Liver (tissue), 3 donors: ENCODE measurements around the gene PIP4K2A.

Experiments used
- EGR1 ChIP-seq, 2 donors: IDR thresholded peaks; 2 replicates each; pipeline ENCODE4 v1.6.1; 2016 to 2018; ENCODE audit warnings: antibody characterized with exemption in 2 of 2, low read depth in 2 of 2
- FOXA1 ChIP-seq: IDR thresholded peaks from 2 replicates; pipeline ENCODE4 v1.6.1; 2016; ENCODE audit warnings: antibody characterized with exemption
- GABPA ChIP-seq, 2 donors: IDR thresholded peaks in 1 of 2; conservative IDR thresholded peaks in 1 of 2; 2 replicates each; pipeline ENCODE4 v1.6.1; 2016; ENCODE audit warnings: antibody characterized with exemption in 2 of 2, mild to moderate bottlenecking in 1 of 2, moderate library complexity in 1 of 2
- JUND ChIP-seq, 2 donors: IDR thresholded peaks; 2 replicates each; pipeline ENCODE4 v1.6.1; 2016; ENCODE audit warnings: antibody characterized with exemption in 2 of 2
- SP1 ChIP-seq: IDR thresholded peaks from 2 replicates; pipeline ENCODE4 v1.6.1; 2018; ENCODE audit warnings: antibody characterized with exemption, mild to moderate bottlenecking
- TF ChIP-seq, protein P1 (sequence below): fragments of 150-350 bp; IDR thresholded peaks from 2 replicates; pipeline ENCODE4 v1.5.1; 2017; ENCODE audit warnings: improper control_type of control experiment, low read depth, low read length; ENCODE audit not compliant: missing input control
- TF ChIP-seq, protein P2 (sequence below): IDR thresholded peaks from 2 replicates; pipeline ENCODE4 v1.6.1; 2016; ENCODE audit warnings: antibody characterized with exemption, mild to moderate bottlenecking
- TF ChIP-seq, protein P3 (sequence below): IDR thresholded peaks from 2 replicates; pipeline ENCODE4 v1.6.1; 2016; ENCODE audit warnings: antibody characterized with exemption
- TF ChIP-seq, protein P4 (sequence below): IDR thresholded peaks from 2 replicates; pipeline ENCODE4 v1.6.1; 2016; ENCODE audit warnings: antibody characterized with exemption
- donor health status: healthy.
- donor health status: healthy.

DNA sequence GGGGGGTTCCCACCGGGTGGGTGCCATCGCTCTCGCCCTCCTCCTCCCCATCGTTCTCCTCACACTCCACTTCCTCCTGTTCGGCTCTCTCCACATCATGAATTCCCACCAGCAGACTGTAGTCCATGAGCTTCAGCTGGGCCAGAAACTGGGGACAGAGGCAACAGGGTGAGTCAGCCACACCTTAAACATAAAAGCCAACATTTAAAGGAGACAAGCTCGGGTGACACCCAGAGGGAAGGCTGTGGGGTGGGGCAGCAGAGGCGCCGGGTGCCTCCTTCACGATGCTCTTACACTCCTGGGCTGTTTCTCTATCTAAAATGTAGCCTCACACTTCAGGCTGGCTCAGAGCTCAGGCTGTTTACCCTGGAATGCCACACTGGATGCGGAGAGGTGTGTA, 172.5 kb downstream of the PIP4K2A start:
- TF ChIP-seq, protein P1, sequence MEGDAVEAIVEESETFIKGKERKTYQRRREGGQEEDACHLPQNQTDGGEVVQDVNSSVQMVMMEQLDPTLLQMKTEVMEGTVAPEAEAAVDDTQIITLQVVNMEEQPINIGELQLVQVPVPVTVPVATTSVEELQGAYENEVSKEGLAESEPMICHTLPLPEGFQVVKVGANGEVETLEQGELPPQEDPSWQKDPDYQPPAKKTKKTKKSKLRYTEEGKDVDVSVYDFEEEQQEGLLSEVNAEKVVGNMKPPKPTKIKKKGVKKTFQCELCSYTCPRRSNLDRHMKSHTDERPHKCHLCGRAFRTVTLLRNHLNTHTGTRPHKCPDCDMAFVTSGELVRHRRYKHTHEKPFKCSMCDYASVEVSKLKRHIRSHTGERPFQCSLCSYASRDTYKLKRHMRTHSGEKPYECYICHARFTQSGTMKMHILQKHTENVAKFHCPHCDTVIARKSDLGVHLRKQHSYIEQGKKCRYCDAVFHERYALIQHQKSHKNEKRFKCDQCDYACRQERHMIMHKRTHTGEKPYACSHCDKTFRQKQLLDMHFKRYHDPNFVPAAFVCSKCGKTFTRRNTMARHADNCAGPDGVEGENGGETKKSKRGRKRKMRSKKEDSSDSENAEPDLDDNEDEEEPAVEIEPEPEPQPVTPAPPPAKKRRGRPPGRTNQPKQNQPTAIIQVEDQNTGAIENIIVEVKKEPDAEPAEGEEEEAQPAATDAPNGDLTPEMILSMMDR, result no peak
- TF ChIP-seq FOXA1 (no peak), JUND (IDR thresholded peaks at IDR 0.05) (no peak), SP1 (no peak), EGR1 (IDR thresholded peaks at IDR 0.05; ENCODE audit: low read depth in 2 of 2) (no peak), GABPA (IDR thresholded peaks at IDR 0.05 in 1 of 2, conservative IDR thresholded peaks at IDR 0.05 in 1 of 2) (no peak)
- TF ChIP-seq, protein P2, sequence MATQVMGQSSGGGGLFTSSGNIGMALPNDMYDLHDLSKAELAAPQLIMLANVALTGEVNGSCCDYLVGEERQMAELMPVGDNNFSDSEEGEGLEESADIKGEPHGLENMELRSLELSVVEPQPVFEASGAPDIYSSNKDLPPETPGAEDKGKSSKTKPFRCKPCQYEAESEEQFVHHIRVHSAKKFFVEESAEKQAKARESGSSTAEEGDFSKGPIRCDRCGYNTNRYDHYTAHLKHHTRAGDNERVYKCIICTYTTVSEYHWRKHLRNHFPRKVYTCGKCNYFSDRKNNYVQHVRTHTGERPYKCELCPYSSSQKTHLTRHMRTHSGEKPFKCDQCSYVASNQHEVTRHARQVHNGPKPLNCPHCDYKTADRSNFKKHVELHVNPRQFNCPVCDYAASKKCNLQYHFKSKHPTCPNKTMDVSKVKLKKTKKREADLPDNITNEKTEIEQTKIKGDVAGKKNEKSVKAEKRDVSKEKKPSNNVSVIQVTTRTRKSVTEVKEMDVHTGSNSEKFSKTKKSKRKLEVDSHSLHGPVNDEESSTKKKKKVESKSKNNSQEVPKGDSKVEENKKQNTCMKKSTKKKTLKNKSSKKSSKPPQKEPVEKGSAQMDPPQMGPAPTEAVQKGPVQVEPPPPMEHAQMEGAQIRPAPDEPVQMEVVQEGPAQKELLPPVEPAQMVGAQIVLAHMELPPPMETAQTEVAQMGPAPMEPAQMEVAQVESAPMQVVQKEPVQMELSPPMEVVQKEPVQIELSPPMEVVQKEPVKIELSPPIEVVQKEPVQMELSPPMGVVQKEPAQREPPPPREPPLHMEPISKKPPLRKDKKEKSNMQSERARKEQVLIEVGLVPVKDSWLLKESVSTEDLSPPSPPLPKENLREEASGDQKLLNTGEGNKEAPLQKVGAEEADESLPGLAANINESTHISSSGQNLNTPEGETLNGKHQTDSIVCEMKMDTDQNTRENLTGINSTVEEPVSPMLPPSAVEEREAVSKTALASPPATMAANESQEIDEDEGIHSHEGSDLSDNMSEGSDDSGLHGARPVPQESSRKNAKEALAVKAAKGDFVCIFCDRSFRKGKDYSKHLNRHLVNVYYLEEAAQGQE, result no peak
- TF ChIP-seq, protein P3, sequence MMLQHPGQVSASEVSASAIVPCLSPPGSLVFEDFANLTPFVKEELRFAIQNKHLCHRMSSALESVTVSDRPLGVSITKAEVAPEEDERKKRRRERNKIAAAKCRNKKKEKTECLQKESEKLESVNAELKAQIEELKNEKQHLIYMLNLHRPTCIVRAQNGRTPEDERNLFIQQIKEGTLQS, result no peak
- TF ChIP-seq, protein P4, sequence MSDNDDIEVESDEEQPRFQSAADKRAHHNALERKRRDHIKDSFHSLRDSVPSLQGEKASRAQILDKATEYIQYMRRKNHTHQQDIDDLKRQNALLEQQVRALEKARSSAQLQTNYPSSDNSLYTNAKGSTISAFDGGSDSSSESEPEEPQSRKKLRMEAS, result no peak
